Endometrium (tissue), 2 donors: ENCODE results near the gene SMARCA4.
"Not testable (repeated sequence)": the region's sequence is repeated elsewhere in the genome, so short reads cannot be mapped to it uniquely, and the experiment has no call there.

Source experiments
- FAIRE-seq: peaks from 2 replicates; lab custom pipeline; 2012; peaks lifted over from hg19 to GRCh38; lab: Jason Lieb, UNC
- donor health status: control.
- donor health status: control.

The SMARCA4 gene

DNA sequence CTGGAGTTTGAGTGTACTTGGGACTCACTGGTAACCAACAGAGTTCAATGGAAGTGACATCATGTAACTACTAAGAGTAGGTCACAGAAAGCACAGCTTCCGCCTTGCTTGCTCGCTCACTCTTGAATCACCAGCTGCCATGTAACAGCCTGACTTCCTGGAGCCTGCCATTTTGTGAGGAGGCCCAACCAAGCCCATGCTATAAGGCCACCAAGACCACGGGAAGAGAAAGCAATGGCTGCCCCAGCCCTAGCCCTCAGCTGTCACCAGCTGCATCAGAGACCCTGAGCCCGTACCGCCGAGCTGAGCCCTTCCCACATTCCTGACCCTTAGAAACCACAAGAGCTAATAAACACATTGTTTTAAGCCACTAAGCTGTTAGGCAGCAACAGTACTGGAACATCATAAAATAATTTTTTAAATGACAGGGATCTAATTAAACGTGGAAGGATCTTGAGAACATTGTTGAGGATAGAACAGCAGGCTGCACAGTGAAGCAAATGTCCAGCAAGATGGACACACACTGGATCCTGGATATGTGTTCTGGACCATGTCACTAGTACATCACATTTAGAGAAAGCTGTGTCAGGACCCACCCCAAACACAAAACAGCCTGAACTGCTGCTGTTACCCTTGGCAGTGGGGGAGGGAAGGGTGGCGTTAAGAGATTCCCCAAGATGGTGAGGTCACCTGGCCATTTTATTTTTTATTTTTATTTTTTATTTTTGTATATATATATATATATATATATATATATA is 106.7 kb downstream of the SMARCA4 start:
- FAIRE-seq, result no peak

DNA sequence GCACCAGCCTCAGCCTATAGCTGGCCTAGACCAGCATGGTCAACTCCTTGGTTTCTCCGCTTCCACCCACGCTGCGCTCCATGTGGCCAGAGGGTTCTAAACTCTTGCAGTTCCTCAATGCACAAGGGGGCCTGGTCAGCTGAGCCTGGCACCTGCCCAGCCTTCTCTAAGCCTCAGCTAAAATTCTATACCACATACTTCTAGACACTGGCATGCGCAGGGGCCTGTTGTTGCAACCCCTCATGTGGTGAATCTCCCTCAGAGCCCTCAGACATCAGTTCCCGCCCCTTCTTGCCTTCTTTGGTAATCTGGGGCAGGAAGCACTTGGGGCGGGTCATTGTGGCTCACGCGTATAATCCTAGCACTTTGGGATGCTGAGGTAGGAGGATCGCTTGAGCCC is 108.7 kb downstream of the SMARCA4 start:
- no peak for FAIRE-seq

DNA sequence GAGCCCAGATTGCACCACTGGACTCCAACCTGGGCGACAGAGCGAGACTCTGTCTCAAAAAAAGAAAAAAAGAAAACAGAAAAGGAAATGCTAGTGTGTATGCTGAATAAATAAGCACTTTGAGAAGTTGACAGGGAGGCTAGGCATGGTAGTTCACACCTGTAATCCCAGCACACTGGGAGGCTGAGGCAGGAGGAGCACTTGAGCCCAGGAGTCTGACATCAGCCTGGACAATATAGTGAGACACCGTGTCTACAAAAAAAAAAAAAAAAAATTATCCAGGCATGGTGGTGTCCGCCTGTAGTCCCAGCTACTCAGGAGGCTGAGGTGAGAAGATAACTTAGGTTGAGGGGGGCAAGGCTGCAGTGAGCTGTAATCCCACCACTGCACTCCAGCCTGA is 109.3 kb downstream of the SMARCA4 start:
- FAIRE-seq, result no peak

DNA sequence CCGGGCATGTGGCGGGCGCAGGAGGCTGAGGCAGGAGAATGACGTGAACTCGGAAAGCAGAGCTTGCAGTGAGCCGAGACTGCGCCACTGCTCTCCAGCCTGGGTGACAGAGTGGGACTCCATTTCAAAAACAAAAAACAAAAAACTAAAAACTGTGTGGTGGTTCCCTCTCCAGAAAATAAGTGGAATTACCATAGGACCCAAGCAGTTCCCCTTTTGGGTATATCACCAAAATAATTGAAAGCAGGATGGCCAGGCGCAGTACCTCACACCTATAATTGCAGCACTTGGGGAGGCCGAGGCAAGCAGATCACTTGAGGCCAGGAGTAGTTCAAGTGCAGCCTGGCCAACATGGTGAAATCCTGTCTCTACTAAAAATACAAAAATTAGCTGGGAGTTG is 112.7 kb downstream of the SMARCA4 start:
- FAIRE-seq, result no peak

DNA sequence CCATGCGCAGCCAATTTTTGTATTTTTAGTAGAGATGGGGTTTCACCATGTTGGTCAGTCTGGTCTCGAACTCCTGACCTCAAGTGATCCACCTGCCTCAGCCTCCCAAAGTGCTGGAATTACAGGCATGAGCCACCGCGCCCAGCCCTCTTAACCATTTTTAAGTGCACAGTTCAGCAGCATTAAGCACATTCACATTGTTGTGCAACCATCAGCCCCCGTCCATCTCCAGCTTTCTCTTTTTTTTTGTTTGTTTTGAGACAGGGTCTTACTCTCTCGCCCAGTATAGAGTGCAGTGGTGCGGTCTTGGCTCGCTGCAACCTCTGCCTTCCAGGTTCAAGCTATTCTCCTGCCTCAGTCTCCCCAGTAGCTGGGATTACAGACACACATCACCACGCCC is 116.0 kb downstream of the SMARCA4 start:
- FAIRE-seq, result not testable (repeated sequence)

DNA sequence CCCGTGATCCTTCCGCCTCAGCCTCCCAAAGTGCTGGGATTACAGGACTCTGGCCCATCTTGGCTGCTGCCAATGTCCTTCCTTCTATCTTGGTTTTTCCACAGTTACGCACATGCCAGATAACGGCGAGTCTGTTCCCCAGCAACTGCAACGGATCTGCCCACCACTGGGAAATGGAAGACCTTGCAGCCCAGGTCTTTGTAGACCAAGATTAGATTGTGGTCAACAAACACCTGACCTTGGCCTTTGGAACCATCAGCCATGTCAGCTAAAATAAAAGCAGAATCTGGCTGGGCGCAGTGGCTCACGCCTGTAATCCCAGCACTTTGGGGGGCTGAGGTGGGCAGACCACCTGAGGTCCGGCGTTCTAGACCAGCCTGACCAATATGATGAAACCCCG is 118.1 kb downstream of the SMARCA4 start:
- FAIRE-seq, result no peak

DNA sequence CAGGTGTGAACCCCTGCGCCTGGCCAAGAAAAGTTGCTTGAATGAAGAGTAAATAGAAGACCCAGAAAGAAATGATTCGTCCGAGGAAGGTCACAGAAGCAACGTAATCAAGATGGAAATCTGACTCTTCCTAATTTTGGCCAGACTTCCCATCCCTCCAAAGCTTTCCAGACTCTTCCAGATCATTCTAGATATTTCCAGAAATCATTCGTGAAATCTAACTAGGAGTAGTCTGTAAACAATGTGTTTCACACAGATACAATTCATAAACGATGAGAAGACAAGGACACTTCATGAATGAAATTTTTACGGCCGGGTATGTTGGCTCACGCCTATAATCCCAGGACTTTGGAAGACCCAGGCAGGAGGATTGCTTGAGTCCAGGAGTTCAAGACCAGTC is 119.2 kb downstream of the SMARCA4 start:
- FAIRE-seq, result no peak

DNA sequence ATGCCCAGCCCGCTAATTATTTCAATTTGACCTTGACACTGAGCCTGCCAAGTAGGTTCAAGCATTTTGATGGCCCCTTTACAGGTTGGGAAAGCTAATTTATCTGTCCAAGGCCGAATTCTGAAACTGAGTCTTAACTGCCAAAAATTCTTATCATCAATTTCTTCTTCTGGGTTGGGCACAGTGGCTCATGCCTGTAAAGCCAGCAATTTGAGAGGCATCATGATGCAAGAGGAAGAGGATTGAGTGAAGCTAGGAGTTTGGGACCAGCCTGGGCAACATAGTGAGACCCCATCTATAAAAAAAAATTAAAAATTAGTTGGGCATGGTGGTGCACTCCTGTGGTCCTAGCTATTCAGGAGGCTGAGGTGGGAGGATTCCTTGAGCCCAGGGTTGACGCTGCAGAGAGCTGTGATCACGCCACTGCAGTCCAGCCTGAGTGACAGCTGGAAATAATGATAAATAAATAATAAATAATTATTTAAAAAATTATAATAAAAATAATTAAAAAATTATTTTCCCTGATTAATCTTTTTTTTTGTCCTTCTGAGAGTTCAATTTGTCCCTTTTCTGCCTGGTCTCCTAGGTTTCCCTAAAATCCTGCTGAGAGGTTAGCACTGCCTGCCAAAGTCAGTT is 127.2 kb downstream of the SMARCA4 start:
- FAIRE-seq, result no peak

DNA sequence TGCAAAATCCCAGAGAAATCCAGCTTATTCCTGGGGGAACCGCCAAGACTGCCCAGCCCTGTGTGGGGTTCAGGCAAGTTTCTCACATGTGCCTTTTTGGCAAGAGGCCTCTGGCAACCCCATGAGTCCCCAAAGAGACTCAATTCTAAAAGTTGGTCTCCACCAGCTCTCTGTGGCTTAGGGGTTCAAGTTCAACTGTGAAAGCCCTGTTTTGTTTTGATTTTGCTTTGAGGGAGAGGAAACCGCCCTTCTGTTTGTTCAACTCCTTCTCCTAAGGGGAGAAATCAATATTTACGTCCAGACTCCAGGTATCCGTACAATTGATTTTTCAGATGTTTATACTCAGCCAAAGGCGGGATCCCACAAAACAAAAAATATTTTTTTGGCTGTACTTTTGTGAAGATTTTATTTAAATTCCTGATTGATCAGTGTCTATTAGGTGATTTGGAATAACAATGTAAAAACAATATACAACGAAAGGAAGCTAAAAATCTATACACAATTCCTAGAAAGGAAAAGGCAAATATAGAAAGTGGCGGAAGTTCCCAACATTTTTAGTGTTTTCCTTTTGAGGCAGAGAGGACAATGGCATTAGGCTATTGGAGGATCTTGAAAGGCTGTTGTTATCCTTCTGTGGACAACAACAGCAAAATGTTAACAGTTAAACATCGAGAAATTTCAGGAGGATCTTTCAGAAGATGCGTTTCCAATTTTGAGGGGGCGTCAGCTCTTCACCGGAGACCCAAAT is 127.8 kb downstream of the SMARCA4 start:
- no peak for FAIRE-seq

DNA sequence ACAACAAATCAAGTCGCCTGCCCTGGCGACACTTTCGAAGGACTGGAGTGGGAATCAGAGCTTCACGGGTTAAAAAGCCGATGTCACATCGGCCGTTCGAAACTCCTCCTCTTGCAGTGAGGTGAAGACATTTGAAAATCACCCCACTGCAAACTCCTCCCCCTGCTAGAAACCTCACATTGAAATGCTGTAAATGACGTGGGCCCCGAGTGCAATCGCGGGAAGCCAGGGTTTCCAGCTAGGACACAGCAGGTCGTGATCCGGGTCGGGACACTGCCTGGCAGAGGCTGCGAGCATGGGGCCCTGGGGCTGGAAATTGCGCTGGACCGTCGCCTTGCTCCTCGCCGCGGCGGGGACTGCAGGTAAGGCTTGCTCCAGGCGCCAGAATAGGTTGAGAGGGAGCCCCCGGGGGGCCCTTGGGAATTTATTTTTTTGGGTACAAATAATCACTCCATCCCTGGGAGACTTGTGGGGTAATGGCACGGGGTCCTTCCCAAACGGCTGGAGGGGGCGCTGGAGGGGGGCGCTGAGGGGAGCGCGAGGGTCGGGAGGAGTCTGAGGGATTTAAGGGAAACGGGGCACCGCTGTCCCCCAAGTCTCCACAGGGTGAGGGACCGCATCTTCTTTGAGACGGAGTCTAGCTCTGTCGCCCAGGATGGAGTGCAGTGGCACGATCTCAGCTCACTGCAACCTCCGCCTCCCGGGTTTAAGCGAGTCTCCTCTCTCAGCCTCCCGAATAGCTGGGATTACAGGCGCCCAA is 128.6 kb downstream of the SMARCA4 start, which contains the start of gene LDLR:
LDLR (plus strand) TSS at position 210 of the 760 bp plus-strand sequence; CDS start at position 296, 86 bp downstream.
- no peak for FAIRE-seq

DNA sequence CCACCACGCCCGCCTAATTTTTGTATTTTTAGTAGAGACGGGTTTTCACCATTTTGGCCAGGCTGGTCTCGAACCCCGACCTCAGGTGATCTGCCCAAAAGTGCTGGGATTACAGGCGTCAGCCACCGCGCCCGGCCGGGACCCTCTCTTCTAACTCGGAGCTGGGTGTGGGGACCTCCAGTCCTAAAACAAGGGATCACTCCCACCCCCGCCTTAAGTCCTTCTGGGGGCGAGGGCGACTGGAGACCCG is 129.1 kb downstream of the SMARCA4 start:
- not testable (repeated sequence) for FAIRE-seq

DNA sequence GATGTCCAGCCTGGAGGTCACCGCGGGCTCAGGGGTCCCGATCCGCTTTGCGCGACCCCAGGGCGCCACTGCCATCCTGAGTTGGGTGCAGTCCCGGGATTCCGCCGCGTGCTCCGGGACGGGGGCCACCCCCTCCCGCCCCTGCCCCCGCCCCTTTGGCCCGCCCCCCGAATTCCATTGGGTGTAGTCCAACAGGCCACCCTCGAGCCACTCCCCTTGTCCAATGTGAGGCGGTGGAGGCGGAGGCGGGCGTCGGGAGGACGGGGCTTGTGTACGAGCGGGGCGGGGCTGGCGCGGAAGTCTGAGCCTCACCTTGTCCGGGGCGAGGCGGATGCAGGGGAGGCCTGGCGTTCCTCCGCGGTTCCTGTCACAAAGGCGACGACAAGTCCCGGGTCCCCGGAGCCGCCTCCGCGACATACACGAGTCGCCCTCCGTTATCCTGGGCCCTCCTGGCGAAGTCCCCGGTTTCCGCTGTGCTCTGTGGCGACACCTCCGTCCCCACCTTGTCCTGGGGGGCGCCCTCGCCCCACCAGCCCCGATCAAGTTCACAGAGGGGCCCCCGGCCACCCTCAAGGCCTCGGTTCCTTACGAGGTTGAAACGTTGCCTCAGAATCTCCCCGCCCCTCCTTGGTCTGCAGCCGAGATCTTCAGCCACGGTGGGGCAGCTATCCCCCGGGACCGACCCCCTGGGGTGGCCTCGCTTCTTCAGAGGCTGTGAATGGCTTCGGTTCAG is 129.6 kb downstream of the SMARCA4 start:
- no peak for FAIRE-seq

DNA sequence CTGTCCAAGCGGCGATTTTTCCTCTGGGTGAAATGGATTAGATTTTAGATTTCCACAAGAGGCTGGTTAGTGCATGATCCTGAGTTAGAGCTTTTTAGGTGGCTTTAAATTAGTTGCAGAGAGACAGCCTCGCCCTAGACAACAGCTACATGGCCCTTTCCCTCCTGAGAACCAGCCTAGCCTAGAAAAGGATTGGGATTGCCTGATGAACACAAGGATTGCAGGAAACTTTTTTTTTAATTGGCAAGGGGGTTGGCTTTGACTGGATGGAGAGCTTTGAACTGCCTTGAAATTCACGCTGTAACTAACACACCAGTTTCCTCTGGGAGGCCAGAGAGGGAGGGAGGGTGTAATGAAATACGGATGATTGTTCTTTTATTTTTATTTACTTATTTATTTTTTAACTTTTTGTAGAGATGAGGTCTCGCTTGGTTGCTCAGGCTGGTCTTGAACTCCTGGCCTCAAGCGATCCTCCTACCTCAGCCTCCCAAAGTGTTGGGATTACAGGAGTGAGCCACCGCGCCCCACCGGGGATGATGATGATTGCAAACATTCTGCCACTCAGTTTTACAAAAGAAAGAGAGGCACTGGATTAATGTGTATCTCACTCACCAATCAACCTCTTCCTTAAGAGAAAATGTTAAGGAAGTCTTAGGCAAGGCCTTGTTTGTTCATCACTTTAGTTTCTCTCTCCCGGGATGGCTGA is 130.3 kb downstream of the SMARCA4 start:
- no peak for FAIRE-seq

DNA sequence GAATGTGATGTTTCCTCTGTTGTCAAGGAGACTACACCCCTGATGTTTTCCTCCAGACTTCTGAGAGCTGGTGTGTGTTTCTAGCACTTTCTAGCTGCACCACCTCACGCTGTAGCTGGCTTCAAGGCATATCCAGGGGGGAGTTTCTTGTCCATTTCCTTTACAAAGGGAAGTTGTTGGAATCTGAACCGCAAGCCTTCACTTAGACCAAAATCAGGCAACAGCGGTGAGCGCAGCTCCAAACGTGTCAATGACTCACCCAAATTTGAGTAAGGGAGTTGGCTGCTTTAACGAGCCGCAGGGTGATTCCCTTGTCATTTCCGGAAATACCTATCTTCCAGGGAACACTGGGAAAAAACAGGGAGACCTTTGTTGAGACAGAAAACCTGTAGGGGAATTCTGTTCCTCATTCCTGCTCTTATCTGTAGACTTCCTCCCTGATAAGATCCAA is 130.9 kb downstream of the SMARCA4 start:
- no peak for FAIRE-seq

DNA sequence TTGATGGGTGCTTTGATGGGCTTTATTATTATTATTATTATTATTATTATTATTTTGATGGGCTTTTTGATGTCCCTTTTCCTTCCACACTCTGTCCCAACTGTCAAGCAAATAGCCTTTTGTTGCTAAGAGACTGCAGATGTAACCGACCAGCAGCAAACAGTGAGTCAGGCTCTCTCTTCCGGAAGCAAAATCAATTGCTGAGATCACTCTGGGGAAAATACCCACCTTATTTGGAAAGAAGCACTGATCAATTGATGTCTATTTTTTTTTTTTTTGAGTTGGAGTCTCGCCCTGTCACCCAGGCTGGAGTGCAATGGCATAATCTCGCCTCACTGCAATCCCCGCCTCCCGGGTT is 131.3 kb downstream of the SMARCA4 start:
- no peak for FAIRE-seq

DNA sequence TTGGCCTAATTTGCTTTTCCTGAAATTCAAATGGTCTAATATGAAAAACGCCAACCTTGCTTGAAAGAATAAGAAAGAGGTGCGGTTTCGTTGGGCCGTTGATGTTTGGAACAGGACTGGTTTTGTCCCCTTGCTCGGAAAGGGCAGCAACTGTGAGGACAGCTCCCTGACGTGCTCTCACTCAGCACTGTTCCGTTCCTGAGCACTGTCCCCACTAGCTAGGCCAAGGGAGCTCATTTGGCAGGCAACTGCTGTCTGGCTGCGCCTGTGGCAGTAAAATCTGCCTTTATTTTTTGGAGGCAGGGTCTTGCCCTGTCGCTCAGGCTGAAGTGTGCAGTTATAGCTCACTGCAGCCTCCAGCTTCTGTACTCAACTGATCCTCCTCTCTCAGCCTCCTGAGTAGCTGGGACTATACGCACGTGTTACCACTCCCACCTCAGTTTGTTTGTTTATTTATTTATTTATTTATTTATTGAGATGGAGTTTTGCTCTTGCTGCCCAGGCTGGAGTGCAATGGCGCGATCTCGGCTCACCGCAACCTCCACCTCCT is 132.9 kb downstream of the SMARCA4 start:
- no peak for FAIRE-seq

DNA sequence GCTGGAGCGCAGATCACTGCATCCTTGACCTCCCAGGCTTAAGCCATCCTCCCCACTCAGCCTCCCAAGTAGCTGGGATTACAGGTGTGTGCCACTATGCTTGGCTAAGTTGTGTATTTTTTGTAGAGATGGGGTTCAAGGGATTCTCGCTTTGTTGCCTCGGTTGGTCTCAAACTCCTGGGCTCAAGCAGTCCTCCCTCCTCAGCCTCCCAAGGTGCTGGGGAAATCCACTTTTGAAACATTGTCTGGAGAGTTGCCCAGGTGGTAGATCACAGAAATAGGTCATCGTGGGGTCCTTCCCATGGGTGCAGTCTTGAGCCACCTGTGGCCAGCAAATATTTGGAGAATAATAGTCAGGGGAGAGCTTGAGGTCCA is 133.7 kb downstream of the SMARCA4 start:
- FAIRE-seq, result no peak

DNA sequence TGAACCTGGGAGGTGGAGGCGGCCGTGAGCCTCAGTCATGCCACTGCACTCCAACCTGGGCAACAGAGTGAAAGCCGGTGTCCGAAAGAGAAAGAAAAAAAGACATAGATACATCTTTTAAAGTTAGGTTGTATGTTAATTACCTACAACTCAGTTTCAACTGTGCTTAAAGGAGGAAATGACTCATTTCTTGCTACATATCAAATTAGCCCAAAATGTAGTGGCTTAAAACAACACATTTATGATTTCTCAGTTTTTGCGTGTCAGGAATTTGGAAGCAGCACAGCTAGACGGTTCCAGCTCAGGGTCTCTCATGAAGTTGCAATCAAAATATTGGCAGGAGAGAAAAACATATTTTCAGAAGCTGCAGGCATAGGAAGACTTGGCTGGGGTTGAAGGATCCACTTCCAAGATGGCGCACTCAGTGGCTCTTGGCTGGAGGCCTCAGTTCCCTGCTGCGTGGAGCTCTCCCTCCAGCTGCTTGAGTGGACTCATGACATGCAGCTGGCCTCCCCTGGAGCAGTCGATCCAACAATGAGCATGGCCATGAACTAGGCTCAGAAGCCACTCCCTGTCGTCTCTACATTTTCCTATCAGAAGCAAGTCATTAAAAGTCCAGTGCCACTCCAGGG is 135.5 kb downstream of the SMARCA4 start:
- FAIRE-seq, result no peak

DNA sequence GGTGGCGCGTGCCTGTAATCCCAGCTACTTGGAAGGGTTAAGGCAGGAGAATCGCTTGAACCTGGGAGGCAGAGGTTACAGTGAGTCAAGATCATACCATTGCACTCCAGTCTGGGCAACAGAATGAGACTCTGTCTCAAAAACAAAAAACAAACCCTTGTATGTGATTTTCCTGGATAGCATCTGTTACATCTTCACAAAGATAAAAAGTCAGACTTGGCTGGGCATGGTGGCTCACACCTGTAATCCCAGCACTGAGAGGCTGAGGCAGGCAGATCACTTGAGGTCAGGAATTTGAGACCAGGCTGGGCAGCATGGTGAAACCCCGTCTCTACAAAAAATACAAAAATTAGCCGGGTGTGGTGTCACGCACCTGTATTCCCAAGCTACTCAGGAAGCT is 136.5 kb downstream of the SMARCA4 start:
- FAIRE-seq, result not testable (repeated sequence)

DNA sequence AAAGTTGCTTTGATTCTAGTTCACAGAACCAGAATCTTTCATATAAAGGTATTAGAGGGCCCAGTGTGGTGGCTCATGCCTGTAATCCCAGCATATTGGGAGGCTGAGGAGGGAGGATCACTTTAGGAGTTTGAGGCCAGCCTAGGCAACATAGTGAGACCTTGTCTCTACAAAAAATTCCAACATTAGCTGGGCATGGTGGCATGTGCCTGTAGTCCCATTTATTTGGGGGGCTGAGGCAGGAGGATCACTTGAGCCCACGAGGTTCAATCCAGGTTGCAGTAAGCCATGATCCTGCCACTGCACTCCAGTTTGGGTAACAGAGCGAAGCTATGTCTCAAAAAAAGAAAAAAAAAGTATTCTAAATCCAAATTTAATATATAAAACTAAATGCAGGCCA is 137.5 kb downstream of the SMARCA4 start:
- no peak for FAIRE-seq

DNA sequence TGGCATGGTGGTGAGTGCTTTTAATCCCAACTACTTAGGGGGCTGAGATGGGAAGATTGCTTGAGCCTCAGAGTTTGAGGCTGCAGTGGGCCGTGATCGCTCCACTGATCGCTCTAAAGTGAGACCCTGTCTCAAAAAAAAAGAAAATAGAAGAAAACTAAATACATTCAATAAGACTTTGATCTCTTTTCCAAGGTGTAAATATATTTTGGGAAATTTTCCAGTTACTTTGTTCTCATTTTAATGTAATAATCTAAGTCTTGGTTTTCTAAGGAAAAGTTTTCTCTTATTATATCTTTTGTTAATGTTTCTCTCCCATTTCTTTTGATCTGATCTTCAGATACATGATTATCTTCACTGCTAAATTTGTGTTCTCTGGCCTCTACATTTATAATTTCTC is 138.0 kb downstream of the SMARCA4 start:
- FAIRE-seq, result no peak
